Erythroblast (primary cell): ENCODE measurements around the gene CCDC12.

Experiments used
- GATA1 ChIP-seq: IDR thresholded peaks from 2 replicates; pipeline ENCODE4 v1.6.1; 2011; ENCODE audit warnings: low read depth, mild to moderate bottlenecking, control low read depth, low read length, moderate library complexity
- POLR2A ChIP-seq: IDR thresholded peaks from 2 replicates; pipeline ENCODE4 v1.6.1; 2011; ENCODE audit warnings: mild to moderate bottlenecking, low read length

GRCh38 chr3:46987319-46987742 is 10.8 kb upstream of the CCDC12 start:
- TF ChIP-seq POLR2A (no peak), GATA1 (no peak)
